WERI-Rb-1 (cell line): ENCODE results near the gene CFAP107.
"Not testable (repeated sequence)": the region's sequence is repeated elsewhere in the genome, so short reads cannot be mapped to it uniquely, and the experiment has no call there.

ENCODE experiments used
- DNase-seq: peaks from one replicate; pipeline ENCODE4 v3.0.0-alpha.2; 2020
- H3K27ac ChIP-seq: fragments of 250-450 bp; sonication (Bioruptor Pico); 2 replicates; pipeline ENCODE4 v1.5.1; 2020; ENCODE audit warnings: mild to moderate bottlenecking, moderate library complexity
- H3K27me3 ChIP-seq: fragments of 250-450 bp; sonication (Bioruptor Pico); 2 replicates; pipeline ENCODE4 v1.5.1; 2021; ENCODE audit warnings: mild to moderate bottlenecking, low read depth, moderate library complexity; ENCODE audit not compliant: insufficient read depth, severe bottlenecking
- H3K36me3 ChIP-seq: fragments of 250-450 bp; sonication (Bioruptor Pico); 2 replicates; pipeline ENCODE4 v1.5.1; 2020; ENCODE audit warnings: mild to moderate bottlenecking, moderate library complexity
- H3K4me3 ChIP-seq: 2 replicates; pipeline ENCODE4 v1.5.1; 2011; ENCODE audit warnings: low read depth, mild to moderate bottlenecking, control low read depth, low read length
- H3K9me3 ChIP-seq: fragments of 250-450 bp; sonication (Bioruptor Pico); 2 replicates; pipeline ENCODE4 v1.5.1; 2021; ENCODE audit warnings: mild to moderate bottlenecking, moderate library complexity; ENCODE audit not compliant: severe bottlenecking
- CTCF ChIP-seq: IDR thresholded peaks from 2 replicates; pipeline ENCODE4 v1.5.1; 2011; ENCODE audit warnings: low read depth, mild to moderate bottlenecking, control low read depth, inconsistent platforms, low read length

The CFAP107 gene

GRCh38 chr1:12730156-12730555 is 15.8 kb upstream of the CFAP107 start:
- Histone ChIP-seq H3K4me3 (no peak overlapping the region), H3K27me3 (peaks cover 43% of the 10 kb centered on the region), H3K27ac (no peak overlapping the region), H3K9me3 (peaks cover 2% of the 10 kb centered on the region), H3K36me3 (no peaks in the 10 kb centered on the region)
- no peak for DNase-seq
- no peak for TF ChIP-seq CTCF

DNA sequence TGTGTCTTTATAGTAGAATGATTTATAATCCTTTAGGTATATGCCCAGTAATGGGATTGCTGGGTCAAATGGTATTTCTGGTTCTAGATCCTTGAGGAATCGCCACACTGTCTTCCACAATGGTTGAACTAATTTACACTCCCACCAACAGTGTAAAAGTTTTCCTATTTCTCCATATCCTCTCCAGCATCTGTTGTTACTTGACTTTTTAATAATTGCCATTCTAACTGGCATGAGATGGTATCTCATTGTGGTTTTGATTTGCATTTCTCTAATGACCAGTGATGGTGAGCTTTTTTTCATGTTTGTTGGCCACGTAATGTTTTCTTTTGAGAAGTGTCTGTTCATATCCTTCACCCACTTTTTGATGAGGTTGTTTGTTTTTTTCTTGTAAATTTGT is 14.9 kb upstream of the CFAP107 start:
- H3K9me3 ChIP-seq, H3K27ac ChIP-seq, DNase-seq, H3K36me3 ChIP-seq, H3K4me3 ChIP-seq: not testable (repeated sequence)
- H3K27me3 ChIP-seq, result peaks cover 34% of the 10 kb centered on the region

- Histone ChIP-seq H3K9me3 (peaks cover 2% of the 10 kb centered on the region), H3K27me3 (peaks cover 32% of the 10 kb centered on the region), H3K36me3 (no peaks in the 10 kb centered on the region), H3K4me3 (no peak overlapping the region), H3K27ac (no peak overlapping the region)
- DNase-seq, result no peak
- TF ChIP-seq CTCF, result no peak
These were observed 11.3 kb upstream of the CFAP107 start for GRCh38 chr1:12734651-12735050.

DNA sequence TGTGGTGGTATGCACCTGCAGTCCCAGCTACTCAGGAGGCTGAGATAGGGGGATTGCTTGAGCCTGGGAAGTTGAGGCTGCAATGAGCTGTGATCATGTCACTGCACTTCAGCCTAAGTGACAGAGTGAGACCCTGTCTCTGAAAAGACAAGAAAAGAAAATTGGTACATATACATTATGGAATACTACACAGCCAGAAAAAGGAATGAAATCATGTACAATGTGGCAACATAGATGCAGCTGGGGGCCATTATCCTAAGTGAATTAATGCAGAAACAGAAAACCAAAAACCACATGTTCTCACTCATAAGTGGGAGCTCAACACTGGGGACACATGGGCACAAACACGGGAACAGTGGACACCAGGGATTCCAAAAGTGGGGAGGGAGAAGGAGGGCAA is 7.1 kb upstream of the CFAP107 start:
- Histone ChIP-seq H3K36me3 (no peaks in the 10 kb centered on the region), H3K27ac (no peak overlapping the region), H3K27me3 (peaks cover 63% of the 10 kb centered on the region), H3K9me3 (no peaks in the 10 kb centered on the region), H3K4me3 (no peak overlapping the region)
- no peak for DNase-seq
- TF ChIP-seq CTCF, result no peak

GRCh38 chr1:12739613-12740012 is 6.4 kb upstream of the CFAP107 start:
- no peak for DNase-seq
- H3K36me3 ChIP-seq, result no peaks in the 10 kb centered on the region
- peaks cover 62% of the 10 kb centered on the region for H3K27me3 ChIP-seq
- TF ChIP-seq CTCF, result no peak
- no peak overlapping the region for H3K4me3 ChIP-seq
- no peaks in the 10 kb centered on the region for H3K9me3 ChIP-seq
- no peak overlapping the region for H3K27ac ChIP-seq

GRCh38 chr1:12741946-12742345 is 4.1 kb upstream of the CFAP107 start:
- H3K27me3 ChIP-seq, result peaks cover 68% of the 10 kb centered on the region
- DNase-seq, result no peak
- H3K4me3 ChIP-seq, result no peak overlapping the region
- no peak overlapping the region for H3K27ac ChIP-seq
- no peaks in the 10 kb centered on the region for H3K9me3 ChIP-seq
- TF ChIP-seq CTCF, result no peak
- H3K36me3 ChIP-seq, result no peaks in the 10 kb centered on the region
